ENCODE measurements around the gene ALG8.

ALG8 gene

DNA sequence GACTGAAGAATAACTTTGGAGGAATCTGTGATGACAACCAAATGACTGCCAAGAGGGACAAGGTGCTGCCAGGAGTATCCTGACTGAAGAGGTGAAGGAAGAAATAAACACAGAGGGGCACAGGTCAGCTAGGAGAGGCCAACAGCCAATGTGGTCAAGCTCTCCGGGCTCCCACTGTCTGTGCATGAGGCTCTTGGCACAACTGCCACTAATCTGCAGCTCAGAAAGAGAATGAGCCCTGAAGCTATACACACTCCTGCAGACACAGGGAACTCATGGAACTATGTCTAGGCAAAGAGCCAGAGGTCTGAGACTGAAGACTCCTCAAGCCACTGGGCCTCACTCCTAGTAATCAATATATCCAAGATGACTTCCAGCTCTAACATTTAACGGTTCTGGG is 68.8 kb downstream of the ALG8 start:
- Histone ChIP-seq H3K4me3 (ENCODE audit: insufficient read depth, low read depth, low read length) (no peak overlapping the region), H3K27me3 (ENCODE audit: control insufficient read depth, insufficient read depth, low read length, poor library complexity, severe bottlenecking) (no peaks in the 10 kb centered on the region), H3K4me1 (ENCODE audit: control insufficient read depth, insufficient read depth, low read length) (no peaks in the 10 kb centered on the region), H3K9me3 (ENCODE audit: control insufficient read depth, low read length) (no peaks in the 10 kb centered on the region), H3K27ac (ENCODE audit: insufficient read depth, low read depth, low read length, poor library complexity, severe bottlenecking) (no peak overlapping the region), H3K36me3 (ENCODE audit: control insufficient read depth, insufficient read depth, low read length) (peaks cover 14% of the 10 kb centered on the region)
- 89 to 95% methylated on average over 2 of the region's 2 CpGs for WGBS, 2 experiments

DNA sequence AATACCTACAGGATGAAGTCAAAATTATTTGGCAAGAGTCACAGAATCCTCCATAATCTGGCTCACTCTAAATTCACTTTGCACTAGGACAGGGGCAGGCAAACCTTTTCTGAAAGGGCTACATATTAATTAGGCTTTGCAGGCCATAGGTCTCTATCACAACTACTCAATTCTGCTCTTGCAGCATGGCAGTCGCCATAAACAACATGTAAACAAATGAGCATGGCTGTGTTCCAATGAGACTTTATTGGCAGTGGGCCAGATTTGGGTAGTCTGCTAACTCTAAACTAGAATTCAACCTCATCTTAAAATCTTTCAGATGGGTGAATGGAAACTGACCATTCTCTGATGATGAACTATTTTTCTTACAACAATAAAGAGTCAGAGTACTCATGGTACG is 70.0 kb downstream of the ALG8 start:
- H3K27me3 ChIP-seq (ENCODE audit: control insufficient read depth, insufficient read depth, low read length, poor library complexity, severe bottlenecking): no peaks in the 10 kb centered on the region
- no peaks in the 10 kb centered on the region for H3K9me3 ChIP-seq (ENCODE audit: control insufficient read depth, low read length)
- no peak overlapping the region for H3K4me3 ChIP-seq (ENCODE audit: insufficient read depth, low read depth, low read length)
- H3K36me3 ChIP-seq (ENCODE audit: control insufficient read depth, insufficient read depth, low read length): peaks cover 14% of the 10 kb centered on the region
- H3K4me1 ChIP-seq (ENCODE audit: control insufficient read depth, insufficient read depth, low read length): no peaks in the 10 kb centered on the region
- no peak overlapping the region for H3K27ac ChIP-seq (ENCODE audit: insufficient read depth, low read depth, low read length, poor library complexity, severe bottlenecking)
- 93 to 94% methylated on average over 2 of the region's 2 CpGs for WGBS, 2 experiments

DNA sequence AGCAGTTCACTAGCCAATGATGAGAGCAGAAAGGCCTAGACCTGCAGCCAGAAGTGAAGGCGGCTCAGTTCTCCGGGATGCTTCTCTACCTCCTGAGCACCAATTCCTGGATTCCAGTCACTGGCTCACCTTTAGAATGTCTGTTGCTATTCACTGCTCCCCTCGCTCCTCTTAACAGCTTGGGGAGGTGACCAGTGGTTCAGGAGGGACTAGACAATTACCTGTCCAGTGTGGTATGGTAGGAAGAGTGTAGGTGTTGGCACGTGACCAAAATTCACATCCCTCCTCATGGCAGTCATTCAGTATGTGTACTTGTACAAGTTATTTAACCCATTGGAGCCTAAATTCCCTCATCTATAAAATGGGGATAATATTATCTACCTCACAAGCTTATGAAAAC is 71.7 kb downstream of the ALG8 start:
- 93 to 98% methylated on average over 3 to 4 of the region's 4 CpGs for WGBS, 2 experiments
- Histone ChIP-seq H3K4me1 (ENCODE audit: control insufficient read depth, insufficient read depth, low read length) (no peaks in the 10 kb centered on the region), H3K9me3 (ENCODE audit: control insufficient read depth, low read length) (no peaks in the 10 kb centered on the region), H3K27ac (ENCODE audit: insufficient read depth, low read depth, low read length, poor library complexity, severe bottlenecking) (no peak overlapping the region), H3K36me3 (ENCODE audit: control insufficient read depth, insufficient read depth, low read length) (peaks cover 14% of the 10 kb centered on the region), H3K4me3 (ENCODE audit: insufficient read depth, low read depth, low read length) (no peak overlapping the region), H3K27me3 (ENCODE audit: control insufficient read depth, insufficient read depth, low read length, poor library complexity, severe bottlenecking) (no peaks in the 10 kb centered on the region)

DNA sequence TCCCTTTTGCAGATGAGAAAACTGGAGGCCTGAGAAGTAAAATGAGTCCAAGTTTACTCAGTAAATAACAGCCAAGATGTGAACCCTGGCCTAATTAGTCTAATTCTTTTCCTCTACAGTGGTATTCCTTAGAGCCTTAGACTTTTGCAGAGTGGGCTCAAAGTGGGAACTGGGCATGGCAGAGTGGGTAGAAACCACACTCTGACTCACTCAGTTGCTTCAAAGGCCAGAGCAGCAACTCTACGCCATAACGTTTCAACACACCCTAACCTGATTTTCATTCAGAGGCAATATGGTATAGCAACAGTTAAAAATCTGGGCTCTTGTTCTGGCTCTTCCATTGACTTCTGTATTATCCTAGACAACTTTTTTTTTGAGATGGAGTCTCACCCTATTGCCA is 73.0 kb downstream of the ALG8 start:
- no peak overlapping the region for H3K4me3 ChIP-seq (ENCODE audit: insufficient read depth, low read depth, low read length)
- H3K36me3 ChIP-seq (ENCODE audit: control insufficient read depth, insufficient read depth, low read length): peaks cover 11% of the 10 kb centered on the region
- WGBS, 2 experiments: 94 to 98% methylated on average over 2 of the region's 2 CpGs
- no peak overlapping the region for H3K27ac ChIP-seq (ENCODE audit: insufficient read depth, low read depth, low read length, poor library complexity, severe bottlenecking)
- no peaks in the 10 kb centered on the region for H3K9me3 ChIP-seq (ENCODE audit: control insufficient read depth, low read length)
- no peaks in the 10 kb centered on the region for H3K27me3 ChIP-seq (ENCODE audit: control insufficient read depth, insufficient read depth, low read length, poor library complexity, severe bottlenecking)
- no peaks in the 10 kb centered on the region for H3K4me1 ChIP-seq (ENCODE audit: control insufficient read depth, insufficient read depth, low read length)

DNA sequence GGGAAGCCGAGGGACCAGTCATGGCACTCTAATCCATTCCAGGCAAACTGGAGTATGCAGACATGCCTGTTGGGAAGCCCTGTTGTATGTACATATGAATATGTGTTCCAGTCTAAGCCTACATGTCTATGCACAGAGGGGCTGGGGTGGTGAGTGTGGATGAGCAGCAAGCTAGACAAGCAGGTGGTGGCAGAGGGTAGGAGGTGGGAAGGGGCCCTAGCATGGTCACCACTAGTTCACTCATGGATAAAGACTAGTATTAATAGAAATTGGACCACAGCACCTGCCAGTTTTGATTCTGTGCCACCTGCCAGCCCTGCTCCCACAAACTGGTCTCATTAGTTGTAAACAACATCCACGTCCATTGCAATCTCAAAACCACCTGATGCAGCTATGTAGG is 74.2 kb downstream of the ALG8 start:
- Histone ChIP-seq H3K27ac (ENCODE audit: insufficient read depth, low read depth, low read length, poor library complexity, severe bottlenecking) (no peak overlapping the region), H3K4me3 (ENCODE audit: insufficient read depth, low read depth, low read length) (no peak overlapping the region), H3K27me3 (ENCODE audit: control insufficient read depth, insufficient read depth, low read length, poor library complexity, severe bottlenecking) (no peaks in the 10 kb centered on the region), H3K36me3 (ENCODE audit: control insufficient read depth, insufficient read depth, low read length) (no peaks in the 10 kb centered on the region), H3K9me3 (ENCODE audit: control insufficient read depth, low read length) (no peaks in the 10 kb centered on the region), H3K4me1 (ENCODE audit: control insufficient read depth, insufficient read depth, low read length) (no peaks in the 10 kb centered on the region)
- WGBS, 2 experiments: 88 to 93% methylated on average over 2 of the region's 2 CpGs

DNA sequence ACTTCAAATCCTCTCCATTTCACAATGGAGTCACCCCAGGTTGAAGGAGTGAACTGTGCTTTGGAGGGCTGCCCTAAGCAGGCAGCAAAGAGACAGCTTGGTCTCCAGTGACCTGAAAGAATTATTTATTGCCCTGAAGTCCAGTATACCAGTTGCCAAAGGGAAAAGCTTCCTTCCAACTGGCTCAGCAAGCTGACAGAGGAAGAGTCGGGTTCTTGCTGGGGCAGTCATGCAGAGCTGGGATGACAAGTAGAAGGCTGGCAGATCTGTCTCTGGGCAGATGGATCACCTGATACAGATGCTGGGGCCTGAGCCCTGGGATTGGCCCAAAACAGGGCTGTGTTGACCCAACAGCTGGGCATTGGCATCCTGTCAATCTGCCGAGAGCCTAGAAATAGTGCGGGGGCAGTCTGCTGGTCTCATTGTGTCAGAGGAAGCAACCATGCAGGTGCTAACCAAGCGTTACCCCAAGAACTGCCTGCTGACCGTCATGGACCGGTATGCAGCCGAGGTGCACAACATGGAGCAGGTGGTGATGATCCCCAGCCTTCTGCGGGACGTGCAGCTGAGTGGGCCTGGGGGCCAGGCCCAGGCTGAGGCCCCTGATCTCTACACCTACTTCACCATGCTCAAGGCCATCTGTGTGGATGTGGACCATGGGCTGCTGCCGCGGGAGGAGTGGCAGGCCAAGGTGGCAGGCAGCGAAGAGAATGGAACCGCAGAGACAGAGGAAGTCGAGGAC is 75.8 kb downstream of the ALG8 start, which contains the start of gene THRSP:
TSS of gene THRSP (plus strand) at position 422 of the 742 bp plus-strand sequence. CDS start at position 443, 21 bp downstream.
- H3K27ac ChIP-seq (ENCODE audit: insufficient read depth, low read depth, low read length, poor library complexity, severe bottlenecking): no peak within 1 kb of the TSS
- no peaks in the 10 kb centered on the region for H3K4me1 ChIP-seq (ENCODE audit: control insufficient read depth, insufficient read depth, low read length)
- H3K27me3 ChIP-seq (ENCODE audit: control insufficient read depth, insufficient read depth, low read length, poor library complexity, severe bottlenecking): no peaks in the 10 kb centered on the region
- H3K9me3 ChIP-seq (ENCODE audit: control insufficient read depth, low read length): no peaks in the 10 kb centered on the region
- H3K36me3 ChIP-seq (ENCODE audit: control insufficient read depth, insufficient read depth, low read length): no peaks in the 10 kb centered on the region
- 95 to 96% methylated on average over 14 of the region's 14 CpGs for WGBS, 2 experiments
- H3K4me3 ChIP-seq (ENCODE audit: insufficient read depth, low read depth, low read length): no peak within 1 kb of the TSS

DNA sequence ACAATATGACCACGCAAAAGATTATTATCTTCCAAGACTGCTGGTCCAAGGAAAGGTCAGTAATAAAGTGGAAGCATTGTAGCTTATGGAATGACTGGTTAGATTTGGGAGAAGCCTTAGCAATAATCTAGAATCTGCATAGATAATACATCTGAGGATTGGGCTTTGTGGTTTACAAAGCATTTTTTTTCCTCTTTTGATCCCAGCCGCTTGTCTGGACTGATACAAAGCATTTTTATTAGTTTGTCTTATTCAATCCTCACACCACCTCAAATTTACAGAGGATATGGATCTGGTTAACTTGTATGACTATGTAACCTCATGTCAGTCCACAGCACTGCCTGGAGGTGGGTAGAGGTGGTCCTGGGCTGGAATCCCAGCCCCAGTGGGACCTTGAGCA is 76.8 kb downstream of the ALG8 start:
- no peaks in the 10 kb centered on the region for H3K4me1 ChIP-seq (ENCODE audit: control insufficient read depth, insufficient read depth, low read length)
- WGBS, 2 experiments: 95 to 100% methylated on average over 1 to 2 of the region's 2 CpGs
- H3K27ac ChIP-seq (ENCODE audit: insufficient read depth, low read depth, low read length, poor library complexity, severe bottlenecking): no peak overlapping the region
- H3K27me3 ChIP-seq (ENCODE audit: control insufficient read depth, insufficient read depth, low read length, poor library complexity, severe bottlenecking): no peaks in the 10 kb centered on the region
- no peaks in the 10 kb centered on the region for H3K9me3 ChIP-seq (ENCODE audit: control insufficient read depth, low read length)
- no peaks in the 10 kb centered on the region for H3K36me3 ChIP-seq (ENCODE audit: control insufficient read depth, insufficient read depth, low read length)
- H3K4me3 ChIP-seq (ENCODE audit: insufficient read depth, low read depth, low read length): no peak overlapping the region

DNA sequence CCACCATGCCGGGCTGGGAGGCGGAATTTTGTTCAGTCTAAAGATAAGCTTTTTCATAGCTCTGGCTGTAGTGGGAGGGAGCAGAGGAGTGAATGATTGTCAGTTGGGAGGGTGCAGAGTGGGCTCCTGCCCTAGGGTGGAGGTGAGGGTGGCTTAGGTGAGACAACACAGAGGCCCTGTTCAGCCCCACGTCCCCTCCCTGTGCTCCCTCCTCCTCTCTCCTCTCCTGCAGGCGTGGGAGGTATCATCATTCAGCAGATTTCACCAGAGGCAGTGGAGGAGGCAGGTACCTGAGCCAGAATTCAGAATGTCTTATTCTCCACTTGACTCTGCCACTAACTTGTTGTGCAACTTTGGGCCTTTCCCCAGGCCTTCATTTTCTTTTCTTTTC is 77.5 kb downstream of the ALG8 start:
- Histone ChIP-seq H3K36me3 (ENCODE audit: control insufficient read depth, insufficient read depth, low read length) (no peaks in the 10 kb centered on the region), H3K9me3 (ENCODE audit: control insufficient read depth, low read length) (no peaks in the 10 kb centered on the region), H3K27ac (ENCODE audit: insufficient read depth, low read depth, low read length, poor library complexity, severe bottlenecking) (no peak overlapping the region), H3K4me1 (ENCODE audit: control insufficient read depth, insufficient read depth, low read length) (no peaks in the 10 kb centered on the region), H3K27me3 (ENCODE audit: control insufficient read depth, insufficient read depth, low read length, poor library complexity, severe bottlenecking) (no peaks in the 10 kb centered on the region), H3K4me3 (ENCODE audit: insufficient read depth, low read depth, low read length) (no peak overlapping the region)
- WGBS, 2 experiments: 87 to 88% methylated on average over 4 of the region's 4 CpGs

DNA sequence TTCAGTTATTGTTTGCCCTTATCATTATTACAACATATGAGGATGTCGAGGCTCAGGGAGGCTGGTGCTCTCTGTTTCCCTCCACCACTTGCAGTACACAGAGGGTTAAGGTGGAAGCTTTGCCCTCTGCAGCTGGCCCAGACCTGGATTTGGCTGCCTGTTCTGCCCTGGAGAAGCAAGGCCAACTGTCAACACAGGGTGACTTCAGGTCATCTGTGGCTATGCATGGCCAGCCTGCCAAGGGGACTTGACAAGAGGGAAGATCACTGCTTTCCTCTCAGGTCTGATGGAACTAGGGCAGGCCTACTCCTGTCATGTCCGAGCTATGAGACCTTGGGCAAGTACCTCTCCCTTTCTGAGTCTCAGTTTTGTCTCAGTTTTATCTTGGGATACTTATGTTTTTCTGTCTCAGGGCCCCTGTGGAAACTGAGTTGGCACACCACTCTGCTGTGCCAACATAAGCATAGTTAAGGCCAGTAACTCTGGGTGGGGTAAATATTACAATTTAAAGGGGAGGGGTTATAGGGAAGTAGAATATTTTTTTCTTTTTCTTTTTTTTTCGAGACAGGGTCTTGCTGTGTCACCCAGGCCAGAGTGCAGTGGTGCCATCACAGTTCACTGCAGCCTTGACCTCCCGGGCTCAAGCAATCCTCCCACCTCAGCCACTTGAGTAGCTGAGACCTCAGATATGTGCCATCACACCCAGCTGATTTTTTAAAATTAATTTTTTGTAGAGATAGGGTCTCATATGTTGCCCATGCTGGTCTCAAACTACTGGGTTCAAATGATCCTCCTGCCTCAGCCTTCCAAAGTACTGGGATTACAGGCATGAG is 78.1 kb downstream of the ALG8 start:
- Histone ChIP-seq H3K27me3 (ENCODE audit: control insufficient read depth, insufficient read depth, low read length, poor library complexity, severe bottlenecking) (no peaks in the 10 kb centered on the region), H3K36me3 (ENCODE audit: control insufficient read depth, insufficient read depth, low read length) (no peaks in the 10 kb centered on the region), H3K9me3 (ENCODE audit: control insufficient read depth, low read length) (no peaks in the 10 kb centered on the region), H3K27ac (ENCODE audit: insufficient read depth, low read depth, low read length, poor library complexity, severe bottlenecking) (no peak overlapping the region), H3K4me1 (ENCODE audit: control insufficient read depth, insufficient read depth, low read length) (no peaks in the 10 kb centered on the region), H3K4me3 (ENCODE audit: insufficient read depth, low read depth, low read length) (no peak overlapping the region)
- WGBS, 2 experiments: 95 to 97% methylated on average over 4 of the region's 4 CpGs

DNA sequence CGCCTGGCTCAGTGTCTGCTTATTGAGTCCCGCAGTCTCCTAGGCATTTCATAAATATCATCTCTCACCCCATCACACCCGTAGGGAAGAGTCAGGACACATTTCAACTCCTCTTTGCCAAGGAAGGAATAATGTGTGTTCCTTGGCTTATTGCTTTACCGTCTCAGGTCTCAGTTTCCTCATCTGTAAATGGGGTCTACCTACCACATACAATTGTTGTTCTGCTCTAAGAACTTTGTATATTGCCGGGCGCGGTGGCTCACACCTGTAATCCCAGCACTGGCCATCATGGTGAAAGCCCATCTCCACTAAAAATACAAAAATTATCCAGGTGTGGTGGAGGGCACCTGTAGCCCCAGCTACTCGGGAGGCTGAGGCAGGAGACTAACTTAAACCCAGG is 78.9 kb downstream of the ALG8 start:
- no peaks in the 10 kb centered on the region for H3K36me3 ChIP-seq (ENCODE audit: control insufficient read depth, insufficient read depth, low read length)
- 90 to 95% methylated on average over 8 of the region's 8 CpGs for WGBS, 2 experiments
- no peak overlapping the region for H3K27ac ChIP-seq (ENCODE audit: insufficient read depth, low read depth, low read length, poor library complexity, severe bottlenecking)
- H3K4me3 ChIP-seq (ENCODE audit: insufficient read depth, low read depth, low read length): no peak overlapping the region
- H3K4me1 ChIP-seq (ENCODE audit: control insufficient read depth, insufficient read depth, low read length): no peaks in the 10 kb centered on the region
- H3K9me3 ChIP-seq (ENCODE audit: control insufficient read depth, low read length): no peaks in the 10 kb centered on the region
- no peaks in the 10 kb centered on the region for H3K27me3 ChIP-seq (ENCODE audit: control insufficient read depth, insufficient read depth, low read length, poor library complexity, severe bottlenecking)
